WTC11 (cell line): ENCODE results near the gene KCNJ15. TPM values are rescaled to one million over a fixed set of nuclear protein-coding genes. Genes with fewer than 3 reads are reported as not detected.

Source experiments
- ATAC-seq: fragments of 200-7000 bp; cut with Tn5 transposase; 2 replicates; pipeline ENCODE4 v1.10.0; 2021; ENCODE audit warnings: mild to moderate bottlenecking, moderate library complexity
- CTCF ChIA-PET: fragments of 300-600 bp; sonication (Branson Sonifier 250); formaldehyde crosslinking; loops from one replicate; lab custom pipeline; 2021; ENCODE audit warnings: antibody characterized with exemption; lab: Charles Lee
- POLR2A ChIA-PET: fragments of 350-600 bp; sonication (Branson Sonifier 250); formaldehyde crosslinking; loops from one replicate; lab custom pipeline; 2021; ENCODE audit warnings: antibody characterized with exemption; lab: Charles Lee
- DNase-seq: peaks from one replicate; pipeline ENCODE4 v3.0.0; 2021; ENCODE audit warnings: low spot score
- H3K27ac Mint-ChIP-seq: 2 replicates; pipeline ENCODE4 v1.8.0; 2021; ENCODE audit warnings: mixed read lengths
- H3K27me3 Mint-ChIP-seq: 2 replicates; pipeline ENCODE4 v1.8.0; 2021; ENCODE audit warnings: low read depth, mild to moderate bottlenecking, moderate library complexity, mixed read lengths
- H3K36me3 Mint-ChIP-seq: 2 replicates; pipeline ENCODE4 v1.8.0; 2021; ENCODE audit warnings: mixed read lengths
- H3K4me1 Mint-ChIP-seq: 2 replicates; pipeline ENCODE4 v1.8.0; 2022; ENCODE audit warnings: mixed read lengths
- H3K4me3 Mint-ChIP-seq: 2 replicates; pipeline ENCODE4 v1.8.0; 2021; ENCODE audit warnings: mild to moderate bottlenecking, moderate library complexity, mixed read lengths
- H3K9me3 Mint-ChIP-seq: 2 replicates; pipeline ENCODE4 v1.8.0; 2021; ENCODE audit warnings: mixed read lengths
- ATF1 ChIP-seq: sonication (generic); formaldehyde crosslinking; IDR thresholded peaks from 2 replicates; pipeline ENCODE4 v1.8.1; 2023; ENCODE audit warnings: mild to moderate bottlenecking, moderate library complexity, missing genetic modification reagents
- FOXP1 ChIP-seq: sonication (generic); formaldehyde crosslinking; IDR thresholded peaks from 2 replicates; pipeline ENCODE4 v1.8.0; 2022; ENCODE audit warnings: missing genetic modification reagents, mild to moderate bottlenecking, moderate library complexity, borderline replicate concordance
- MXD4 ChIP-seq: fragments of 250-450 bp; sonication (Bioruptor Pico); IDR thresholded peaks from 2 replicates; pipeline ENCODE4 v1.8.0; 2021; ENCODE audit warnings: mild to moderate bottlenecking, moderate library complexity, borderline replicate concordance
- NFE2L1 ChIP-seq: sonication (generic); formaldehyde crosslinking; IDR thresholded peaks from 2 replicates; pipeline ENCODE4 v1.8.1; 2023; ENCODE audit warnings: missing genetic modification reagents
- TP53 ChIP-seq: sonication (generic); formaldehyde crosslinking; IDR thresholded peaks from 2 replicates; pipeline ENCODE4 v1.8.1; 2023; ENCODE audit warnings: mild to moderate bottlenecking, missing genetic modification reagents
- ZNF121 ChIP-seq: sonication (generic); formaldehyde crosslinking; IDR thresholded peaks from 2 replicates; pipeline ENCODE4 v1.8.0; 2023; ENCODE audit warnings: missing genetic modification reagents
- ZNF263 ChIP-seq: sonication (generic); formaldehyde crosslinking; IDR thresholded peaks from 2 replicates; pipeline ENCODE4 v1.8.1; 2022; ENCODE audit warnings: low read depth, mild to moderate bottlenecking, moderate library complexity, missing genetic modification reagents
- ZNF512 ChIP-seq: sonication (generic); formaldehyde crosslinking; IDR thresholded peaks from 2 replicates; pipeline ENCODE4 v1.8.1; 2022; ENCODE audit warnings: missing genetic modification reagents, borderline replicate concordance
- total RNA-seq: library from RNA; stranded (reverse); gene quantifications from 3 replicates; pipeline ENCODE4 v1.2.3, GENCODE V29; 2021
- TF ChIP-seq, protein P1 (sequence below): fragments of 250-450 bp; sonication (Bioruptor Pico); IDR thresholded peaks from 2 replicates; pipeline ENCODE4 v1.9.0; 2021; ENCODE audit warnings: mild to moderate bottlenecking
- TF ChIP-seq, protein P2 (sequence below): sonication (generic); formaldehyde crosslinking; IDR thresholded peaks from 2 replicates; pipeline ENCODE4 v1.8.1; 2023; ENCODE audit warnings: mild to moderate bottlenecking, missing genetic modification reagents, moderate library complexity
- TF ChIP-seq, protein P3 (sequence below): fragments of 250-450 bp; sonication (Bioruptor Pico); IDR thresholded peaks from 2 replicates; pipeline ENCODE4 v2.1.2; 2022; ENCODE audit warnings: mild to moderate bottlenecking, moderate library complexity
- TF ChIP-seq, protein P4 (sequence below): sonication (generic); formaldehyde crosslinking; IDR thresholded peaks from 2 replicates; pipeline ENCODE4 v1.8.0; 2023; ENCODE audit warnings: missing genetic modification reagents, mild to moderate bottlenecking, borderline replicate concordance
- TF ChIP-seq, protein P5 (sequence below): sonication (generic); formaldehyde crosslinking; IDR thresholded peaks from 2 replicates; pipeline ENCODE4 v1.8.1; 2022; ENCODE audit warnings: low read depth, missing genetic modification reagents, borderline replicate concordance
- TF ChIP-seq, protein P6 (sequence below): sonication (generic); formaldehyde crosslinking; IDR thresholded peaks from 2 replicates; pipeline ENCODE4 v1.8.0; 2023; ENCODE audit warnings: missing genetic modification reagents

Gene KCNJ15
- total RNA-seq, 1 experiment from 2014 or later: 0.57 TPM

- Mint-ChIP-seq H3K27ac (no peak overlapping the region), H3K9me3 (peaks cover 14% of the 10 kb centered on the region), H3K4me1 (peaks cover 3% of the 10 kb centered on the region; the same call in 1 of the 2 replicates), H3K27me3 (no peaks in the 10 kb centered on the region), H3K36me3 (no peaks in the 10 kb centered on the region), H3K4me3 (no peak overlapping the region)
- ChIA-PET CTCF (interaction anchor here (1.6 to 2.9 kb wide), 4 partner anchors 17 to 623 kb away, joined by 5 to 21 read pairs (median 10); no protein-coding TSS in a partner anchor), POLR2A (interaction anchor here (0.9 kb wide), 1 partner anchor 114 kb away, joined by 3 read pairs; no protein-coding TSS in a partner anchor)
- DNase-seq: no peak
- TF ChIP-seq, protein P1, sequence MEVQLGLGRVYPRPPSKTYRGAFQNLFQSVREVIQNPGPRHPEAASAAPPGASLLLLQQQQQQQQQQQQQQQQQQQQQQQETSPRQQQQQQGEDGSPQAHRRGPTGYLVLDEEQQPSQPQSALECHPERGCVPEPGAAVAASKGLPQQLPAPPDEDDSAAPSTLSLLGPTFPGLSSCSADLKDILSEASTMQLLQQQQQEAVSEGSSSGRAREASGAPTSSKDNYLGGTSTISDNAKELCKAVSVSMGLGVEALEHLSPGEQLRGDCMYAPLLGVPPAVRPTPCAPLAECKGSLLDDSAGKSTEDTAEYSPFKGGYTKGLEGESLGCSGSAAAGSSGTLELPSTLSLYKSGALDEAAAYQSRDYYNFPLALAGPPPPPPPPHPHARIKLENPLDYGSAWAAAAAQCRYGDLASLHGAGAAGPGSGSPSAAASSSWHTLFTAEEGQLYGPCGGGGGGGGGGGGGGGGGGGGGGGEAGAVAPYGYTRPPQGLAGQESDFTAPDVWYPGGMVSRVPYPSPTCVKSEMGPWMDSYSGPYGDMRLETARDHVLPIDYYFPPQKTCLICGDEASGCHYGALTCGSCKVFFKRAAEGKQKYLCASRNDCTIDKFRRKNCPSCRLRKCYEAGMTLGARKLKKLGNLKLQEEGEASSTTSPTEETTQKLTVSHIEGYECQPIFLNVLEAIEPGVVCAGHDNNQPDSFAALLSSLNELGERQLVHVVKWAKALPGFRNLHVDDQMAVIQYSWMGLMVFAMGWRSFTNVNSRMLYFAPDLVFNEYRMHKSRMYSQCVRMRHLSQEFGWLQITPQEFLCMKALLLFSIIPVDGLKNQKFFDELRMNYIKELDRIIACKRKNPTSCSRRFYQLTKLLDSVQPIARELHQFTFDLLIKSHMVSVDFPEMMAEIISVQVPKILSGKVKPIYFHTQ (CRISPR knock-in tag): no peak
- TF ChIP-seq ATF1 (CRISPR knock-in tag) (no peak), ZNF121 (CRISPR knock-in tag) (no peak), ZNF263 (CRISPR knock-in tag) (no peak), MXD4 (CRISPR knock-in tag) (no peak), FOXP1 (no peak), TP53 (CRISPR knock-in tag) (no peak), NFE2L1 (CRISPR knock-in tag) (no peak), ZNF512 (CRISPR knock-in tag) (no peak)
- TF ChIP-seq, protein P2, sequence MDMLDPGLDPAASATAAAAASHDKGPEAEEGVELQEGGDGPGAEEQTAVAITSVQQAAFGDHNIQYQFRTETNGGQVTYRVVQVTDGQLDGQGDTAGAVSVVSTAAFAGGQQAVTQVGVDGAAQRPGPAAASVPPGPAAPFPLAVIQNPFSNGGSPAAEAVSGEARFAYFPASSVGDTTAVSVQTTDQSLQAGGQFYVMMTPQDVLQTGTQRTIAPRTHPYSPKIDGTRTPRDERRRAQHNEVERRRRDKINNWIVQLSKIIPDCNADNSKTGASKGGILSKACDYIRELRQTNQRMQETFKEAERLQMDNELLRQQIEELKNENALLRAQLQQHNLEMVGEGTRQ: no peak
- TF ChIP-seq, protein P3, sequence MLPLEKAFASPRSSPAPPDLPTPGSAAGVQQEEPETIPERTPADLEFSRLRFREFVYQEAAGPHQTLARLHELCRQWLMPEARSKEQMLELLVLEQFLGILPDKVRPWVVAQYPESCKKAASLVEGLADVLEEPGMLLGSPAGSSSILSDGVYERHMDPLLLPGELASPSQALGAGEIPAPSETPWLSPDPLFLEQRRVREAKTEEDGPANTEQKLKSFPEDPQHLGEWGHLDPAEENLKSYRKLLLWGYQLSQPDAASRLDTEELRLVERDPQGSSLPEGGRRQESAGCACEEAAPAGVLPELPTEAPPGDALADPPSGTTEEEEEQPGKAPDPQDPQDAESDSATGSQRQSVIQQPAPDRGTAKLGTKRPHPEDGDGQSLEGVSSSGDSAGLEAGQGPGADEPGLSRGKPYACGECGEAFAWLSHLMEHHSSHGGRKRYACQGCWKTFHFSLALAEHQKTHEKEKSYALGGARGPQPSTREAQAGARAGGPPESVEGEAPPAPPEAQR: no peak
- TF ChIP-seq, protein P4, sequence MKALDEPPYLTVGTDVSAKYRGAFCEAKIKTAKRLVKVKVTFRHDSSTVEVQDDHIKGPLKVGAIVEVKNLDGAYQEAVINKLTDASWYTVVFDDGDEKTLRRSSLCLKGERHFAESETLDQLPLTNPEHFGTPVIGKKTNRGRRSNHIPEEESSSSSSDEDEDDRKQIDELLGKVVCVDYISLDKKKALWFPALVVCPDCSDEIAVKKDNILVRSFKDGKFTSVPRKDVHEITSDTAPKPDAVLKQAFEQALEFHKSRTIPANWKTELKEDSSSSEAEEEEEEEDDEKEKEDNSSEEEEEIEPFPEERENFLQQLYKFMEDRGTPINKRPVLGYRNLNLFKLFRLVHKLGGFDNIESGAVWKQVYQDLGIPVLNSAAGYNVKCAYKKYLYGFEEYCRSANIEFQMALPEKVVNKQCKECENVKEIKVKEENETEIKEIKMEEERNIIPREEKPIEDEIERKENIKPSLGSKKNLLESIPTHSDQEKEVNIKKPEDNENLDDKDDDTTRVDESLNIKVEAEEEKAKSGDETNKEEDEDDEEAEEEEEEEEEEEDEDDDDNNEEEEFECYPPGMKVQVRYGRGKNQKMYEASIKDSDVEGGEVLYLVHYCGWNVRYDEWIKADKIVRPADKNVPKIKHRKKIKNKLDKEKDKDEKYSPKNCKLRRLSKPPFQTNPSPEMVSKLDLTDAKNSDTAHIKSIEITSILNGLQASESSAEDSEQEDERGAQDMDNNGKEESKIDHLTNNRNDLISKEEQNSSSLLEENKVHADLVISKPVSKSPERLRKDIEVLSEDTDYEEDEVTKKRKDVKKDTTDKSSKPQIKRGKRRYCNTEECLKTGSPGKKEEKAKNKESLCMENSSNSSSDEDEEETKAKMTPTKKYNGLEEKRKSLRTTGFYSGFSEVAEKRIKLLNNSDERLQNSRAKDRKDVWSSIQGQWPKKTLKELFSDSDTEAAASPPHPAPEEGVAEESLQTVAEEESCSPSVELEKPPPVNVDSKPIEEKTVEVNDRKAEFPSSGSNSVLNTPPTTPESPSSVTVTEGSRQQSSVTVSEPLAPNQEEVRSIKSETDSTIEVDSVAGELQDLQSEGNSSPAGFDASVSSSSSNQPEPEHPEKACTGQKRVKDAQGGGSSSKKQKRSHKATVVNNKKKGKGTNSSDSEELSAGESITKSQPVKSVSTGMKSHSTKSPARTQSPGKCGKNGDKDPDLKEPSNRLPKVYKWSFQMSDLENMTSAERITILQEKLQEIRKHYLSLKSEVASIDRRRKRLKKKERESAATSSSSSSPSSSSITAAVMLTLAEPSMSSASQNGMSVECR (CRISPR knock-in tag): no peak
- no peak for ATAC-seq
Observed at GRCh38 chr21:38334866-38335265, 78.1 kb downstream of the KCNJ15 start.

GRCh38 chr21:38337793-38338192, 81.0 kb downstream of the KCNJ15 start:
- no peak for ATAC-seq

More at GRCh38 chr21:38337793-38338192, 81.0 kb downstream of the KCNJ15 start:
- H3K27ac Mint-ChIP-seq: no peak overlapping the region
- TF ChIP-seq, protein P5, sequence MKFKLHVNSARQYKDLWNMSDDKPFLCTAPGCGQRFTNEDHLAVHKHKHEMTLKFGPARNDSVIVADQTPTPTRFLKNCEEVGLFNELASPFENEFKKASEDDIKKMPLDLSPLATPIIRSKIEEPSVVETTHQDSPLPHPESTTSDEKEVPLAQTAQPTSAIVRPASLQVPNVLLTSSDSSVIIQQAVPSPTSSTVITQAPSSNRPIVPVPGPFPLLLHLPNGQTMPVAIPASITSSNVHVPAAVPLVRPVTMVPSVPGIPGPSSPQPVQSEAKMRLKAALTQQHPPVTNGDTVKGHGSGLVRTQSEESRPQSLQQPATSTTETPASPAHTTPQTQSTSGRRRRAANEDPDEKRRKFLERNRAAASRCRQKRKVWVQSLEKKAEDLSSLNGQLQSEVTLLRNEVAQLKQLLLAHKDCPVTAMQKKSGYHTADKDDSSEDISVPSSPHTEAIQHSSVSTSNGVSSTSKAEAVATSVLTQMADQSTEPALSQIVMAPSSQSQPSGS (CRISPR knock-in tag): no peak
- no peak for TF ChIP-seq ZNF121 (CRISPR knock-in tag)
- TF ChIP-seq, protein P6, sequence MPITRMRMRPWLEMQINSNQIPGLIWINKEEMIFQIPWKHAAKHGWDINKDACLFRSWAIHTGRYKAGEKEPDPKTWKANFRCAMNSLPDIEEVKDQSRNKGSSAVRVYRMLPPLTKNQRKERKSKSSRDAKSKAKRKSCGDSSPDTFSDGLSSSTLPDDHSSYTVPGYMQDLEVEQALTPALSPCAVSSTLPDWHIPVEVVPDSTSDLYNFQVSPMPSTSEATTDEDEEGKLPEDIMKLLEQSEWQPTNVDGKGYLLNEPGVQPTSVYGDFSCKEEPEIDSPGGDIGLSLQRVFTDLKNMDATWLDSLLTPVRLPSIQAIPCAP (CRISPR knock-in tag): no peak
- no peaks in the 10 kb centered on the region for H3K36me3 Mint-ChIP-seq
- H3K27me3 Mint-ChIP-seq: no peaks in the 10 kb centered on the region
- POLR2A ChIA-PET: no interaction called here
- peaks cover under 1% of the 10 kb centered on the region; the same call in 1 of the 2 replicates for H3K4me1 Mint-ChIP-seq
- CTCF ChIA-PET: interaction anchor here (1.3 kb wide), 2 partner anchors 166 to 167 kb away, joined by 3 read pairs; no protein-coding TSS in a partner anchor
- H3K9me3 Mint-ChIP-seq: peaks cover 9% of the 10 kb centered on the region
- no peak overlapping the region for H3K4me3 Mint-ChIP-seq
- DNase-seq: no peak
